Measurements from ENCODE around the gene ATF7. TPM values are rescaled to one million over a fixed set of nuclear protein-coding genes. Genes with fewer than 3 reads are reported as not detected.

ATF7 gene
- polyA plus RNA-seq, 2 of the 4 experiments (the other 2 are of a cell fraction): 22.9 to 38.9 TPM

DNA sequence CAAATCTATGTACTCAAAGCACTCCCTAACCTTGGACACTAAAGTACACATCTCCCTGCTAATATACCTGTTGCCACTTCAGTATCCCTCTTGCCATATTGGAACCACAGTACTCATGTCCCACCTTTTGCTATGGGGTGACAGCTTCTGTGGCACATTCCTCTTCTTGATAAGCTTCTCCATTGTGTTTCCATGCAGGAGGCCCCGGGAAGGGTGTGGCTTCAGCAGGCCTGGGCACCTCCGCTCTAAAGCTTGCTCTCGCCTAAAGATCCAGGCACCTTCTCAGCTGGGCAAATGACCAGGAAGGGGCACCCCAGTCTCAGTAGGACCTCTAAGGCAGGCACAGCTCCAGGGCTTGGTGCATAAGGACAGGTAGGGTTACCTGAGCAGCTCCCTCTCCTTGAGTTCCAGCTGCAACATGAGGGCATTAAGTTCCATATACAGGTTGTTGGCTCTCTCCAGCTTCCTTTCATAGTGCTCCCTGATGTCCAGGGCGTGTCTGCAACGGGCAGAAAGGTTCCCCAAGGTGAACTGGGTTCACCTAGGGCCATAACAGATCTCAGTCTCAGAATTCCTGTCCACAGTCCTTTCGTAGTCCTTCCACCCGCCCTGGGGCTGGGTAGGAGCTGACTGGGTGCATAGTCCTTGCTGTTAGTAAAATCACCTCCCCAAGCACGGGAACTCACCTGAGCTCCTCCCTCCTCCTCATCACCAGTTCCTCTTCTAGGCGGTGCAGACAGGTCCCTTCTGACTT is 142.8 kb downstream of the ATF7 start (continued):
- TF ChIP-seq, protein P1, sequence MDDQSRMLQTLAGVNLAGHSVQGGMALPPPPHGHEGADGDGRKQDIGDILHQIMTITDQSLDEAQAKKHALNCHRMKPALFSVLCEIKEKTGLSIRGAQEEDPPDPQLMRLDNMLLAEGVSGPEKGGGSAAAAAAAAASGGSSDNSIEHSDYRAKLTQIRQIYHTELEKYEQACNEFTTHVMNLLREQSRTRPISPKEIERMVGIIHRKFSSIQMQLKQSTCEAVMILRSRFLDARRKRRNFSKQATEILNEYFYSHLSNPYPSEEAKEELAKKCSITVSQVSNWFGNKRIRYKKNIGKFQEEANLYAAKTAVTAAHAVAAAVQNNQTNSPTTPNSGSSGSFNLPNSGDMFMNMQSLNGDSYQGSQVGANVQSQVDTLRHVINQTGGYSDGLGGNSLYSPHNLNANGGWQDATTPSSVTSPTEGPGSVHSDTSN (IDR thresholded peaks at IDR 0.05): peak; percentile 26; the same call in 1 of the 2 replicates
- TF ChIP-seq MYC (IDR thresholded peaks at IDR 0.05; ENCODE audit: borderline replicate concordance, low read length) (no peak), JUN (IDR thresholded peaks at IDR 0.05) (peak in 1 of 2 experiments; percentile 16; a peak in 3 of 5 replicates)

DNA sequence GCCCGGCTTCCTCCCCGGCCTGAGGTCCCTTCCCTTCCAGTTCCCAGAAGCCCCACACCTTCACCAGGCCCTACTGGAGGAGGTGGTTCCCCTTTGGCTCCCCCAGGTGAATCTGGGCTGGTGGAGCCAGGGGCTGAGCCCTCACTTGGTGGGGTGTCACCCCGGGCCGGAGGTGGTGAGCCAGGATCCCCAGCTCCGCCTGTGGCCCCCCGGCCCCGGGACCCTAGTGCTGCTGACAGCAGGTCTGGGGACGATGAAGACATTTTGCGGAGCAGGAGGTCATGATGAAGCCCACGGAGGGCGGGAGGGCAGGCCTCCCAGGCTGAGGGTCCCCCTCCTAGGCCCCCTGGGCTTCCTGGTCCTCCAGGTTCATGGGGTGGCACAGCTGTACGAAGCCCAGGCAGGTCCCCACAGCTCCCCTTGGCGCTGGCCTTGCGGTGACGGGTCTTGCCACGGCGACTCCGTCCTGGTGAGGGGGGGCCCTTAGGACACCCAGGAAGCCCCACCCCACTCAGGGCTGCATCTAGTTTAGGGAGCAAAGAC is 143.5 kb downstream of the ATF7 start:
- CTCF ChIA-PET: interaction anchor here (0.7 to 3.4 kb wide), 9 partner anchors 10 to 162 kb away, joined by 3 to 24 read pairs (median 6); partner anchors contain the start of genes AAAS and NPFF

DNA sequence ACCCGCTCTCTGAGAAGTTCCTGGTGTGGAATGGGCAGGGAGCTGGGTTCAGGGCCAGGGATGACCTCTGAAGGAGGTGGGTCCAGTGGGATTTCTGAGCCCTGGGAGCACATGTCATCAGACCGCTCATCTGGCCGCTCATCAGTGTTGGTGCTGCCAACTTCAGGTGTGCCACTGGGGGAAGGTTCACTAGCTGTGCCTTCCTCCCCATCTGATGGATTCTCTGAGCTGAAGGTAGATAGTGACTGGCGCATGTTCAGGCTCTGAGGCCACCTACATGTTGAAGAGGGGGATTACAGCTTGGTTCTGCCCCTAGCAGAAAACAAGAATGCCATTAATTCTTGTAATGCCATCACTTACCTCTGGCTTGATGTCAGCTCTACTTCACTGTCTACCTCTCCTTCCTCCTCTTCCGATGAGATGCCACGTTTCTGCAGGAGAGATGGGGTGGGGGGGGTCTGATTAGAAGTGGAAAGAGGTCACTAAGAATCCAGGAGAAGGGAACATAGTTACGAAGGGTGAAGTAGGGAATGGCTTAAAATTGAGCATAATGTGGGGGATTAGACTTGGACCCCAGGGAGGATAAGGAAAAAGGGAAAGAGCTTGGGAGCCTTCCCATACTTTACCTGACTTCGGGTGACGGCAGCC is 144.1 kb downstream of the ATF7 start:
- FAIRE-seq (no peak), ATAC-seq (peak; percentile 30 to 45), DNase-seq (ENCODE audit: low read depth in 1 of 2, low spot score in 1 of 2) (peak; percentile 62 to 63)
- no peak overlapping the region for H3K27ac ChIP-seq
- peaks cover 36% of the 10 kb centered on the region for H3K4me1 ChIP-seq
- no peak overlapping the region for H3K4me3 ChIP-seq
- H3K4me2 ChIP-seq: no peak overlapping the region
- 83% methylated on average over 9 of the region's 9 CpGs for WGBS (ENCODE audit: missing lambda C conversion rate)
- H3K9me3 ChIP-seq: no peaks in the 10 kb centered on the region
- CTCF ChIA-PET: interaction anchor here (0.7 to 3.4 kb wide), 11 partner anchors 9 to 161 kb away, joined by 3 to 24 read pairs (median 6); partner anchors contain the start of genes AAAS and NPFF
- POLR2A ChIA-PET: interaction anchor here (0.6 to 6.9 kb wide), 7 partner anchors 9 to 160 kb away, joined by 3 to 34 read pairs (median 5); partner anchors contain the start of genes AAAS, MAP3K12 and TARBP2
- TF ChIP-seq HEYL (CRISPR knock-in tag; IDR thresholded peaks at IDR 0.05) (no peak), TFCP2L1 (CRISPR knock-in tag; IDR thresholded peaks at IDR 0.05) (peak; percentile 46; the same call in 1 of the 2 replicates), RAD21 (conservative IDR thresholded peaks at IDR 0.05 in 1 of 2, IDR thresholded peaks at IDR 0.05 in 1 of 2) (no peak), ZC3H11A (IDR thresholded peaks at IDR 0.05) (no peak), POLR2AphosphoS2 (conservative IDR thresholded peaks at IDR 0.05; ENCODE audit: low read length) (no peak; the same call in 1 of the 2 replicates), CHD2 (IDR thresholded peaks at IDR 0.05; ENCODE audit: low read length, partially characterized antibody) (no peak), ZSCAN20 (CRISPR knock-in tag; IDR thresholded peaks at IDR 0.05) (no peak), BHLHE40 (IDR thresholded peaks at IDR 0.05; ENCODE audit: low read depth, low read length) (no peak)
- TF ChIP-seq, protein P2, sequence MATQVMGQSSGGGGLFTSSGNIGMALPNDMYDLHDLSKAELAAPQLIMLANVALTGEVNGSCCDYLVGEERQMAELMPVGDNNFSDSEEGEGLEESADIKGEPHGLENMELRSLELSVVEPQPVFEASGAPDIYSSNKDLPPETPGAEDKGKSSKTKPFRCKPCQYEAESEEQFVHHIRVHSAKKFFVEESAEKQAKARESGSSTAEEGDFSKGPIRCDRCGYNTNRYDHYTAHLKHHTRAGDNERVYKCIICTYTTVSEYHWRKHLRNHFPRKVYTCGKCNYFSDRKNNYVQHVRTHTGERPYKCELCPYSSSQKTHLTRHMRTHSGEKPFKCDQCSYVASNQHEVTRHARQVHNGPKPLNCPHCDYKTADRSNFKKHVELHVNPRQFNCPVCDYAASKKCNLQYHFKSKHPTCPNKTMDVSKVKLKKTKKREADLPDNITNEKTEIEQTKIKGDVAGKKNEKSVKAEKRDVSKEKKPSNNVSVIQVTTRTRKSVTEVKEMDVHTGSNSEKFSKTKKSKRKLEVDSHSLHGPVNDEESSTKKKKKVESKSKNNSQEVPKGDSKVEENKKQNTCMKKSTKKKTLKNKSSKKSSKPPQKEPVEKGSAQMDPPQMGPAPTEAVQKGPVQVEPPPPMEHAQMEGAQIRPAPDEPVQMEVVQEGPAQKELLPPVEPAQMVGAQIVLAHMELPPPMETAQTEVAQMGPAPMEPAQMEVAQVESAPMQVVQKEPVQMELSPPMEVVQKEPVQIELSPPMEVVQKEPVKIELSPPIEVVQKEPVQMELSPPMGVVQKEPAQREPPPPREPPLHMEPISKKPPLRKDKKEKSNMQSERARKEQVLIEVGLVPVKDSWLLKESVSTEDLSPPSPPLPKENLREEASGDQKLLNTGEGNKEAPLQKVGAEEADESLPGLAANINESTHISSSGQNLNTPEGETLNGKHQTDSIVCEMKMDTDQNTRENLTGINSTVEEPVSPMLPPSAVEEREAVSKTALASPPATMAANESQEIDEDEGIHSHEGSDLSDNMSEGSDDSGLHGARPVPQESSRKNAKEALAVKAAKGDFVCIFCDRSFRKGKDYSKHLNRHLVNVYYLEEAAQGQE (IDR thresholded peaks at IDR 0.05): no peak
- TF ChIP-seq, protein P3, sequence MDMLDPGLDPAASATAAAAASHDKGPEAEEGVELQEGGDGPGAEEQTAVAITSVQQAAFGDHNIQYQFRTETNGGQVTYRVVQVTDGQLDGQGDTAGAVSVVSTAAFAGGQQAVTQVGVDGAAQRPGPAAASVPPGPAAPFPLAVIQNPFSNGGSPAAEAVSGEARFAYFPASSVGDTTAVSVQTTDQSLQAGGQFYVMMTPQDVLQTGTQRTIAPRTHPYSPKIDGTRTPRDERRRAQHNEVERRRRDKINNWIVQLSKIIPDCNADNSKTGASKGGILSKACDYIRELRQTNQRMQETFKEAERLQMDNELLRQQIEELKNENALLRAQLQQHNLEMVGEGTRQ (IDR thresholded peaks at IDR 0.05): no peak

More for the DNA sequence above, 143.5 kb downstream of the ATF7 start:
- ATAC-seq (peak; percentile 0 to 1; a peak in 3 of 6 replicates), DNase-seq (ENCODE audit: low read depth in 1 of 2, low spot score in 1 of 2) (no peak), FAIRE-seq (no peak)
- POLR2A ChIA-PET: interaction anchor here (1.1 to 6.9 kb wide), 7 partner anchors 8 to 158 kb away, joined by 3 to 34 read pairs (median 5); partner anchors contain the start of genes MAP3K12 and TARBP2
- Histone ChIP-seq H3K27ac (no peak overlapping the region), H3K4me2 (no peak overlapping the region), H3K4me1 (peaks cover 32% of the 10 kb centered on the region), H3K9me3 (no peaks in the 10 kb centered on the region), H3K4me3 (no peak overlapping the region)
- TF ChIP-seq, protein P2 (IDR thresholded peaks at IDR 0.05): 0 out of 2 replicates have a peak, but pooled peaks have one; percentile 17
- TF ChIP-seq TFCP2L1 (CRISPR knock-in tag; IDR thresholded peaks at IDR 0.05): 0 out of 2 replicates have a peak, but pooled peaks have one; percentile 7
- peak; percentile 27 for TF ChIP-seq POLR2AphosphoS2 (conservative IDR thresholded peaks at IDR 0.05; ENCODE audit: low read length)
- TF ChIP-seq, protein P4, sequence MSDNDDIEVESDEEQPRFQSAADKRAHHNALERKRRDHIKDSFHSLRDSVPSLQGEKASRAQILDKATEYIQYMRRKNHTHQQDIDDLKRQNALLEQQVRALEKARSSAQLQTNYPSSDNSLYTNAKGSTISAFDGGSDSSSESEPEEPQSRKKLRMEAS (IDR thresholded peaks at IDR 0.05): no peak
- 94% methylated on average over 17 of the region's 18 CpGs for WGBS (ENCODE audit: missing lambda C conversion rate)
